K562 (cell line): ENCODE results near the gene SLC6A20. TPM values are rescaled to one million over a fixed set of nuclear protein-coding genes. Genes with fewer than 3 reads are reported as not detected.

Source experiments
- ATAC-seq: fragments of 200-7000 bp; cut with Tn5 transposase; 3 replicates; pipeline ENCODE4 v1.9.1; 2020; ENCODE audit warnings: moderate library complexity
- BruUV-seq: library from RNA; stranded (reverse); fragments of 400-500 nt; replicated peaks from 2 replicates; lab custom pipeline; 2021; lab: Mats Ljungman, UMichigan
- CTCF ChIA-PET: fragments of 300-600 bp; formaldehyde crosslinking; extraction: SDS; loops from one replicate; lab custom pipeline; 2021; ENCODE audit warnings: low intra/inter-chr PET ratio; lab: Yijun Ruan, JAX
- POLR2A ChIA-PET: fragments of 300-600, 350-650 bp; sonication (Branson Sonifier 250); formaldehyde crosslinking; extraction: SDS; loops from one replicate; lab custom pipeline; 2021; ENCODE audit warnings: antibody characterized with exemption, inconsistent platforms; lab: Yijun Ruan, JAX
- DNase-seq, 4 experiments: peaks; one replicate each; pipeline versions ENCODE4 v3.0.0 to v3.0.0-alpha.2; 2011 to 2018; ENCODE audit warnings: low spot score in 3 of 4, mixed read lengths in 3 of 4; ENCODE audit errors: extremely low read depth in 1 of 4
- FAIRE-seq: peaks from 2 replicates; lab custom pipeline; 2011; peaks lifted over from hg19 to GRCh38; lab: Jason Lieb, UNC
- H2AFZ ChIP-seq: 2 replicates; pipeline ENCODE4 v1.6.0; 2011; ENCODE audit warnings: low read depth, low read length, control low read depth, inconsistent platforms
- H3K27ac ChIP-seq: fragments of 200-600 bp; 3 replicates; pipeline ENCODE4 v1.8.0; 2011; ENCODE audit warnings: low read depth, mild to moderate bottlenecking, control low read depth, inconsistent platforms, low read length, moderate library complexity, mixed read lengths; ENCODE audit errors: extremely low read depth
- H3K27me3 ChIP-seq, 2 experiments: fragments of 300-600 bp in 1 of 2; 2 replicates in 1 of 2; 3 replicates in 1 of 2; pipeline versions ENCODE4 v1.6.0 to v1.8.0; 2011; ENCODE audit warnings: inconsistent platforms in 2 of 2, low read length in 2 of 2, mild to moderate bottlenecking in 1 of 2, mixed read lengths in 1 of 2, moderate library complexity in 1 of 2; ENCODE audit not compliant: control insufficient read depth in 2 of 2, insufficient read depth in 2 of 2
- H3K36me3 ChIP-seq: fragments of 300-600 bp; 3 replicates; pipeline ENCODE4 v1.8.0; 2011; ENCODE audit warnings: mild to moderate bottlenecking, low read length, inconsistent platforms; ENCODE audit not compliant: control insufficient read depth, insufficient read depth
- H3K4me1 ChIP-seq, 2 experiments: fragments of 200-600 bp in 1 of 2; replicated peaks in 1 of 2; 2 replicates in 1 of 2; 3 replicates in 1 of 2; pipeline versions ENCODE4 v1.5.1 to v1.8.0; 2011; ENCODE audit warnings: inconsistent platforms in 2 of 2, low read length in 2 of 2, mild to moderate bottlenecking in 1 of 2, mixed read lengths in 1 of 2, moderate library complexity in 1 of 2; ENCODE audit not compliant: control insufficient read depth in 2 of 2, insufficient read depth in 2 of 2
- H3K4me2 ChIP-seq: 2 replicates; pipeline ENCODE4 v1.6.1; 2011; ENCODE audit warnings: low read length, control low read depth, inconsistent platforms, mixed read lengths; ENCODE audit not compliant: insufficient read depth
- H3K4me3 ChIP-seq: fragments of 200-600 bp; sonication (generic), shearing (Covaris generic); 2 replicates; pipeline ENCODE4 v1.5.1; 2016; ENCODE audit warnings: control low read depth, inconsistent platforms
- H3K79me2 ChIP-seq: fragments of 200-600 bp; 3 replicates; pipeline ENCODE4 v1.8.0; 2011; ENCODE audit warnings: low read length, inconsistent platforms; ENCODE audit not compliant: control insufficient read depth, insufficient read depth
- H3K9ac ChIP-seq, 2 experiments: 2 replicates each; pipeline versions ENCODE4 v1.6.0 to v1.6.1; 2011; ENCODE audit warnings: low read depth in 2 of 2, low read length in 2 of 2, control low read depth in 1 of 2, inconsistent platforms in 1 of 2, mild to moderate bottlenecking in 1 of 2, mixed read lengths in 1 of 2; ENCODE audit not compliant: insufficient read depth in 1 of 2
- H3K9me1 ChIP-seq: one replicate; pipeline ENCODE4 v1.6.0; 2011; ENCODE audit warnings: inconsistent platforms, mild to moderate bottlenecking, low read length, moderate library complexity; ENCODE audit not compliant: control insufficient read depth, insufficient read depth
- H3K9me3 ChIP-seq: replicated peaks from 2 replicates; pipeline ENCODE4 v1.5.1; 2011; ENCODE audit warnings: low read depth, low read length, inconsistent platforms; ENCODE audit not compliant: control insufficient read depth, insufficient read depth
- H4K20me1 ChIP-seq: replicated peaks from 2 replicates; pipeline ENCODE4 v1.6.1; 2011; ENCODE audit warnings: low read length, inconsistent platforms, mixed read lengths; ENCODE audit not compliant: control insufficient read depth, insufficient read depth
- BHLHE40 ChIP-seq: IDR thresholded peaks from 2 replicates; pipeline ENCODE4 v1.6.1; 2011; ENCODE audit warnings: low read length, improper control_type of control experiment
- BMI1 ChIP-seq: fragments of 150-350 bp; IDR thresholded peaks from 2 replicates; pipeline ENCODE4 v1.6.1; 2014; ENCODE audit warnings: low read length
- BRD9 ChIP-seq: fragments of 450-650 bp; IDR thresholded peaks from 2 replicates; pipeline ENCODE4 v1.6.1; 2018; ENCODE audit warnings: low read depth; ENCODE audit not compliant: partially characterized antibody
- MCM3 ChIP-seq: fragments of 450-650 bp; IDR thresholded peaks from 2 replicates; pipeline ENCODE4 v1.6.1; 2016
- RFX7 ChIP-seq: fragments of 250-450 bp; sonication (Bioruptor Pico); IDR thresholded peaks from 2 replicates; pipeline ENCODE4 v1.5.1; 2021; ENCODE audit warnings: mild to moderate bottlenecking
- WGBS: fragments of 100-300 bp; shearing (Covaris generic); methylation state at CpG from one replicate; pipeline ENCODE4 v1.1.6; 2016; ENCODE audit warnings: low coverage, mixed read lengths; ENCODE audit not compliant: insufficient coverage; ENCODE audit errors: missing lambda C conversion rate; 5-methylcytosine and 5-hydroxymethylcytosine counted together
- in situ Hi-C: fragments of 300-500 bp; cut with MboI; formaldehyde crosslinking; loops from 4 replicates; pipeline ENCODE4 v1.15.0; 2018; ENCODE audit warnings: inconsistent platforms, mixed read lengths
- intact Hi-C: fragments of 100-400 bp; cut with micrococcal nuclease; formaldehyde crosslinking; loops from 2 replicates; pipeline ENCODE4 v1.14.2; 2022
- polyA plus RNA-seq, 8 experiments: library from polyadenylated mRNA; depleted of rRNA in 4 of 8; stranded (reverse) in 5 of 8; unstranded in 3 of 8; fragments of >200 nt; fragmentation: Nextera tagmentation in 2 of 8; fragmentation: Illumina TruSeq in 1 of 8; extraction: Ambion mirVana in 2 of 8; extraction: Trizol in 1 of 8; gene quantifications; 2 replicates each; pipeline versions ENCODE4 v1.2.1 to v1.2.3, GENCODE V29; 2011 to 2014; ENCODE audit warnings: inconsistent platforms in 1 of 8, missing spikeins in 1 of 8
- total RNA-seq, 7 experiments: library from RNA; depleted of rRNA in 6 of 7; stranded (reverse); fragments of >200 nt in 6 of 7; fragmentation: Illumina TruSeq in 2 of 7; extraction: Trizol in 2 of 7; gene quantifications; 2 replicates each; pipeline versions ENCODE4 v1.2.1 to v1.2.3, GENCODE V29; 2011 to 2021; ENCODE audit warnings: low replicate concordance in 1 of 7

The SLC6A20 gene
- total and polyA plus RNA-seq, 9 of the 15 experiments (the other 6 are each of a cell fraction or from before 2014, with no cell fraction given), result not detected

DNA sequence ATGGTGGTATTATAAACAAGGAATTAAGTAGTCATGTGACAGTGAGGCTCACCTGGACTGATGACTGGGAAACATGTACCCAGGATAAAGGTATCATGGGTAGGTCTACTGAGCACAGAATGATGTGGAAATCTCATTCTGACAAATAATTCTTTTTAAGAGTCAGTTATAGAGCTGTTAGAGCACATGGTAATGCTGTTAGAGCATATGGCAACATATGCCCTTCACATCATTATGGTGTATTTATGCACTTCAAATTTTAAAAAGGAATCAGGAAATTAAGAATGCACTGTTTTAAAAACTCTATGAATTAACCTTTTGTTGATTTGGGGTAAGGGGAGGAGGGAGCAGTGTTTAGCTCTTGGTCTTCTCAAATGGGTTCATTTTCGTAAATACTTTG is 1.7 kb downstream of the SLC6A20 start:
- H3K9me1 ChIP-seq, result no peaks in the 10 kb centered on the region
- H3K79me2 ChIP-seq, result no peaks in the 10 kb centered on the region
- intact Hi-C loops (no loop called here), in situ Hi-C loops (no loop called here)
- H3K4me2 ChIP-seq, result no peak overlapping the region
- no peak overlapping the region for H3K4me3 ChIP-seq
- H3K27ac ChIP-seq, result no peak overlapping the region
- DNase-seq (no peak), ATAC-seq (no peak), FAIRE-seq (no peak)
- ChIA-PET CTCF (no interaction called here), POLR2A (interaction anchor here (1.0 to 1.2 kb wide), 2 partner anchors 8 to 20 kb away, joined by 3 read pairs; no protein-coding TSS in a partner anchor)
- 0 out of 2 replicates have a peak, but pooled peaks cover 2% of the 10 kb centered on the region for H3K9me3 ChIP-seq
- 0% methylated on average over 1 of the region's 1 CpG for WGBS
- H2AFZ ChIP-seq, result no peak overlapping the region
- H3K36me3 ChIP-seq, result no peaks in the 10 kb centered on the region
- H3K9ac ChIP-seq, result no peak overlapping the region
- peaks cover 0 to 10% of the 10 kb centered on the region in 2 experiments; a peak in 2 of 5 replicates for H3K4me1 ChIP-seq
- no peak for TF ChIP-seq RFX7
- TF ChIP-seq BMI1, result no peak
- TF ChIP-seq BHLHE40, result no peak
- no peaks in the 10 kb centered on the region for H4K20me1 ChIP-seq
- BruUV-seq, result no TSS peak
- peaks cover 51 to 68% of the 10 kb centered on the region in 2 experiments for H3K27me3 ChIP-seq

DNA sequence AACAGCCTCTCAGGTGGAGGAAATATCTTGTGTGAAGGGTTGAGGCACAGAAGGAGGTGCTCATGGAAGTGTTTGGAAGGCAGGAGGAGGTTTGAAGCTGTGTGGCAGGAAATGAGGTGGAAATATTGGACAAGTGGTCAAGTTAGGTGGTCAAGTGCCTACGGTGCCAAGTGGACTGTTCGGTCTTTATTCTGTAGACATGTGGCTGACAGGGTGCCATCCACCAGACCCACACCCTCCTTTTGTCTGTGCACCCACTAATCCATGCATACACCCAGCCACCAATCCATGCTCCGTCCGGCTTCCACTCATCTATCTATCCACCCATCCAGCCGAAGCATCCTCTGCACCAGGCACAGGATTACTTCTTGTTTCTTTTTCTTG is 2.2 kb downstream of the SLC6A20 start:
- peaks cover 0 to 10% of the 10 kb centered on the region in 2 experiments; a peak in 2 of 5 replicates for H3K4me1 ChIP-seq
- H3K27ac ChIP-seq, result no peak overlapping the region
- WGBS, result 1% methylated on average over 5 of the region's 5 CpGs
- no peak overlapping the region for H3K9ac ChIP-seq
- H3K36me3 ChIP-seq, result no peaks in the 10 kb centered on the region
- no peak overlapping the region for H2AFZ ChIP-seq
- H3K27me3 ChIP-seq, result peaks cover 51 to 63% of the 10 kb centered on the region in 2 experiments
- no peak for DNase-seq
- no peaks in the 10 kb centered on the region for H3K9me1 ChIP-seq
- TF ChIP-seq MCM3 (peak; percentile 60; the same call in 1 of the 2 replicates), BRD9 (no peak)
- TF ChIP-seq, all 486 proteins: peak for 1
- BruUV-seq, result no TSS peak
- Histone ChIP-seq H3K9me3 (0 out of 2 replicates have a peak, but pooled peaks cover 2% of the 10 kb centered on the region), H3K4me3 (no peak overlapping the region), H3K79me2 (no peaks in the 10 kb centered on the region), H4K20me1 (no peaks in the 10 kb centered on the region), H3K4me2 (no peak overlapping the region)
- POLR2A ChIA-PET, result interaction anchor here (1.2 kb wide), 1 partner anchor 8 kb away, joined by 3 read pairs; no protein-coding TSS in a partner anchor
- no peak for FAIRE-seq
- in situ Hi-C loops, result no loop called here
- CTCF ChIA-PET, result no interaction called here
- no peak for ATAC-seq
- intact Hi-C loops, result no loop called here
